ENCODE measurements around the gene RNF41.
A peak's percentile ranks its signal among the peaks of the same experiment; 100 is the strongest.

DNA sequence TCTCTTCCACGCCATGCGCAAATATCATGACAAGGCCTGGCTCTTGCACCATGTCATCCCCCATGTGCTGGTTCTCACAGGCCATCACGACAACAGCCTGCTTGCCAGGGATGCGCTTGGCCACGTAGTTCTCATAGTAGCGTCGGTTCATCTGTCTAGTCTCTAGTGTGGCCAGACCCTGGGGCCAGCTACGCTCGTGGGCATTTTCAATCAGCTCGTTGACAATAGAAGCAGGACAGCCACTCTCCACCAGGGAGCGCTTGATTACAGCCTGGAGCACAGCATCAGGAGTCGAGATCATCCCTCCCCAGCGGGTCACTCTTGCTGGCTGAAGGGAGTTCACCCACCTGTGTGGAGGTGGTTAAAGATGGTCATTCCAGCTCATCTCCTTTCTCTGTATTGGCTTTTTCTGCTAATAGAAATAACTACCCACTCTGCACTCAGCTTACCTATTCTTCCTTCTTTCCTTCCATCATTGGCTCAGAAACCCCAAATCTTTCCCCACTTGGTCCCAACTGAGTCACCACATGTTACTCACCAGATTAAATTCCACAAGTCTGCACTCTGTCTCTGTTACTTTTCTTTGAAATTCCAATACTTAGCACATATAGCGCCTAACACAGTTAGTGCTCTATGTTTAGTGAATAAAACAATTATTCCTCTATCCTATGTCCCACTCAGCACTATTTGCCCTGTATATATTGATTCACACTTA, 15.1 kb downstream of the RNF41 start:
- TF ChIP-seq CTCF (IDR thresholded peaks at IDR 0.05; ENCODE audit: low read depth, low read length, poor library complexity, severe bottlenecking) (peak; percentile 77), EZH2phosphoT487 (IDR thresholded peaks at IDR 0.05; ENCODE audit: borderline replicate concordance, low read length) (no peak)
